GM23338 (cell line): ENCODE measurements around the gene SREK1IP1. TPM values are rescaled to one million over a fixed set of nuclear protein-coding genes. Genes with fewer than 3 reads are reported as not detected.

Experiments
- ATAC-seq: fragments of 200-7000 bp; cut with Tn5 transposase; 3 replicates; pipeline ENCODE4 v1.9.1; 2020
- DNase-seq: peaks from one replicate; pipeline ENCODE4 v3.0.0-alpha.2; 2015; ENCODE audit warnings: low spot score
- H2AFZ ChIP-seq: fragments of 200-600 bp; sonication (generic); 2 replicates; pipeline ENCODE4 v1.8.0; 2016; ENCODE audit warnings: antibody characterized with exemption, mild to moderate bottlenecking, moderate library complexity
- H3F3A ChIP-seq: fragments of 200-600 bp; sonication (generic); replicated peaks from 2 replicates; pipeline ENCODE4 v1.8.0; 2017; ENCODE audit warnings: antibody characterized with exemption, mixed run types, low read depth
- H3K27ac ChIP-seq: fragments of 200-600 bp; sonication (generic); 2 replicates; pipeline ENCODE4 v1.6.1; 2016; ENCODE audit warnings: low read depth
- H3K27me3 ChIP-seq: fragments of 200-600 bp; sonication (generic); 2 replicates; pipeline ENCODE4 v1.8.0; 2016; ENCODE audit warnings: mild to moderate bottlenecking, mixed run types, moderate library complexity; ENCODE audit not compliant: insufficient read depth
- H3K36me3 ChIP-seq: fragments of 200-600 bp; sonication (generic); 2 replicates; pipeline ENCODE4 v1.8.0; 2016; ENCODE audit warnings: mild to moderate bottlenecking; ENCODE audit not compliant: insufficient read depth
- H3K4me1 ChIP-seq: fragments of 200-600 bp; sonication (generic); 2 replicates; pipeline ENCODE4 v1.8.0; 2016; ENCODE audit warnings: mild to moderate bottlenecking, moderate library complexity; ENCODE audit not compliant: insufficient read depth
- H3K4me2 ChIP-seq: fragments of 200-600 bp; sonication (generic); 2 replicates; pipeline ENCODE4 v1.7.1; 2017; ENCODE audit warnings: mixed run types
- H3K4me3 ChIP-seq: fragments of 200-600 bp; sonication (generic); 2 replicates; pipeline ENCODE4 v1.6.1; 2016; ENCODE audit warnings: mixed run types
- H3K79me2 ChIP-seq: fragments of 200-600 bp; sonication (generic); replicated peaks from 2 replicates; pipeline ENCODE4 v1.8.0; 2017; ENCODE audit warnings: mild to moderate bottlenecking; ENCODE audit not compliant: insufficient read depth
- H3K9me2 ChIP-seq: fragments of 200-600 bp; sonication (generic); 2 replicates; pipeline ENCODE4 v1.8.0; 2017; ENCODE audit not compliant: insufficient read depth
- H4K20me1 ChIP-seq: fragments of 200-600 bp; sonication (generic); replicated peaks from 2 replicates; pipeline ENCODE4 v1.8.0; 2017; ENCODE audit warnings: mild to moderate bottlenecking; ENCODE audit not compliant: insufficient read depth
- H3K27ac Mint-ChIP-seq: 2 replicates; pipeline ENCODE4 v1.8.0; 2020; ENCODE audit warnings: inconsistent platforms, mild to moderate bottlenecking, moderate library complexity, mixed read lengths
- H3K27me3 Mint-ChIP-seq: 3 replicates; pipeline ENCODE4 v1.8.0; 2022; ENCODE audit warnings: low read depth, mild to moderate bottlenecking, moderate library complexity, mixed read lengths, inconsistent platforms; ENCODE audit not compliant: insufficient read depth, poor library complexity
- H3K36me3 Mint-ChIP-seq: 3 replicates; pipeline ENCODE4 v1.8.0; 2021; ENCODE audit warnings: low read depth, mild to moderate bottlenecking, inconsistent platforms, moderate library complexity, mixed read lengths
- H3K4me1 Mint-ChIP-seq: 3 replicates; pipeline ENCODE4 v1.8.0; 2020; ENCODE audit warnings: mild to moderate bottlenecking, inconsistent platforms, mixed read lengths
- H3K4me3 Mint-ChIP-seq: 3 replicates; pipeline ENCODE4 v1.8.0; 2021; ENCODE audit warnings: moderate library complexity, mild to moderate bottlenecking, inconsistent platforms, mixed read lengths
- H3K9me3 Mint-ChIP-seq: 3 replicates; pipeline ENCODE4 v1.8.0; 2020; ENCODE audit warnings: moderate library complexity, mild to moderate bottlenecking, inconsistent platforms, mixed read lengths
- CREB1 ChIP-seq: fragments of 250-450 bp; sonication (Bioruptor Pico); IDR thresholded peaks from 2 replicates; pipeline ENCODE4 v1.5.0; 2020; ENCODE audit warnings: low read depth, mild to moderate bottlenecking, moderate library complexity
- ETS1 ChIP-seq: IDR thresholded peaks from 2 replicates; pipeline ENCODE4 v1.6.1; 2016; ENCODE audit warnings: antibody characterized with exemption
- EZH2 ChIP-seq: fragments of 200-600 bp; sonication (generic); IDR thresholded peaks from one replicate; pipeline ENCODE4 v1.8.0; 2017; ENCODE audit warnings: antibody characterized with exemption, mild to moderate bottlenecking, low read depth; ENCODE audit not compliant: unreplicated experiment
- EZH2phosphoT487 ChIP-seq: fragments of 200-600 bp; sonication (generic); IDR thresholded peaks from one replicate; pipeline ENCODE4 v1.8.1; 2018; ENCODE audit warnings: antibody characterized with exemption; ENCODE audit not compliant: unreplicated experiment
- JUNB ChIP-seq: IDR thresholded peaks from one replicate; pipeline ENCODE4 v1.6.1; 2016; ENCODE audit warnings: antibody characterized with exemption; ENCODE audit not compliant: unreplicated experiment
- POLR2AphosphoS5 ChIP-seq: IDR thresholded peaks from 2 replicates; pipeline ENCODE4 v1.6.1; 2016; ENCODE audit warnings: antibody characterized with exemption, low read depth
- STAT1 ChIP-seq: IDR thresholded peaks from one replicate; pipeline ENCODE4 v1.6.1; 2016; ENCODE audit warnings: antibody characterized with exemption; ENCODE audit not compliant: unreplicated experiment
- ZNF114 ChIP-seq: fragments of 250-450 bp; sonication (Bioruptor Pico); IDR thresholded peaks from 2 replicates; pipeline ENCODE4 v1.5.0; 2020; ENCODE audit warnings: mild to moderate bottlenecking, moderate library complexity
- ZNF331 ChIP-seq: fragments of 250-450 bp; sonication (Bioruptor Pico); IDR thresholded peaks from 2 replicates; pipeline ENCODE4 v1.5.0; 2020; ENCODE audit warnings: low read depth, mild to moderate bottlenecking, moderate library complexity
- polyA plus RNA-seq: library from polyadenylated mRNA; unstranded; fragments of >200 nt; fragmentation: Nextera tagmentation; extraction: Ambion mirVana; gene quantifications from 2 replicates; pipeline ENCODE4 v1.2.1, GENCODE V29; 2016
- total RNA-seq: library from RNA; depleted of rRNA; stranded (reverse); fragments of >200 nt; shearing (Covaris generic); gene quantifications from 2 replicates; pipeline ENCODE4 v1.2.3, GENCODE V29; 2014
- TF ChIP-seq, protein P1 (sequence below), 2 experiments: fragments of 200-600 bp in 1 of 2; sonication (generic) in 1 of 2; conservative IDR thresholded peaks; 2 replicates each; pipeline versions ENCODE4 v1.5.1 to v1.6.1; 2016 to 2017; ENCODE audit warnings: antibody characterized with exemption in 2 of 2, low read depth in 2 of 2, mild to moderate bottlenecking in 2 of 2, moderate library complexity in 1 of 2
- TF ChIP-seq, protein P2 (sequence below): fragments of 250-450 bp; sonication (Bioruptor Pico); IDR thresholded peaks from 2 replicates; pipeline ENCODE4 v1.5.0; 2020; ENCODE audit warnings: mild to moderate bottlenecking, moderate library complexity

The SREK1IP1 gene
- total and polyA plus RNA-seq, 2 experiments from 2014 or later = 16.7 to 137 TPM

DNA sequence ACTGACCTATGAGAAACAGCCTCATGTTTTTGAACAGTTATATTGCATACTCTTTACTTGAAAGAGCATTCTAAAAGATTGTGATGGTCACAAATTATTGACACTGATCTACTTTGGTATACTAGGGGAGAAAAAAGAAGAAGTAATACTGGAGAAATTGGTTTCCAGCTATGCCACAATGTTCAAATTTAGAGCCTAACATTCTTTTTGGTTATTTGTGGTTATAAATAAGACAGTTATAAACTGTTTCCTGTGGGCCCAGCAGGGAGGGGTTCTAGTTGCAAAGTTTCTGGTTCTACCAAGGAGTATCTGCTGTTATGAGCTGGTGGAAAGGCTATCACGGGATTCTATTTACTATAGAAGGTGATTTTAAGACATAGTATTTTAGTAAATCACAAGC is 5.0 kb upstream of the SREK1IP1 start:
- peaks cover 5% of the 10 kb centered on the region; the same call in 2 of the 3 replicates for H3K36me3 Mint-ChIP-seq
- H3F3A ChIP-seq = no peaks in the 10 kb centered on the region
- H3K9me3 Mint-ChIP-seq = no peaks in the 10 kb centered on the region
- DNase-seq = no peak
- no peak for TF ChIP-seq POLR2AphosphoS5
- no peak for TF ChIP-seq ZNF114
- TF ChIP-seq, protein P1, sequence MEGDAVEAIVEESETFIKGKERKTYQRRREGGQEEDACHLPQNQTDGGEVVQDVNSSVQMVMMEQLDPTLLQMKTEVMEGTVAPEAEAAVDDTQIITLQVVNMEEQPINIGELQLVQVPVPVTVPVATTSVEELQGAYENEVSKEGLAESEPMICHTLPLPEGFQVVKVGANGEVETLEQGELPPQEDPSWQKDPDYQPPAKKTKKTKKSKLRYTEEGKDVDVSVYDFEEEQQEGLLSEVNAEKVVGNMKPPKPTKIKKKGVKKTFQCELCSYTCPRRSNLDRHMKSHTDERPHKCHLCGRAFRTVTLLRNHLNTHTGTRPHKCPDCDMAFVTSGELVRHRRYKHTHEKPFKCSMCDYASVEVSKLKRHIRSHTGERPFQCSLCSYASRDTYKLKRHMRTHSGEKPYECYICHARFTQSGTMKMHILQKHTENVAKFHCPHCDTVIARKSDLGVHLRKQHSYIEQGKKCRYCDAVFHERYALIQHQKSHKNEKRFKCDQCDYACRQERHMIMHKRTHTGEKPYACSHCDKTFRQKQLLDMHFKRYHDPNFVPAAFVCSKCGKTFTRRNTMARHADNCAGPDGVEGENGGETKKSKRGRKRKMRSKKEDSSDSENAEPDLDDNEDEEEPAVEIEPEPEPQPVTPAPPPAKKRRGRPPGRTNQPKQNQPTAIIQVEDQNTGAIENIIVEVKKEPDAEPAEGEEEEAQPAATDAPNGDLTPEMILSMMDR (conservative IDR thresholded peaks at IDR 0.05; ENCODE audit: low read depth in 2 of 2) = no peak
- TF ChIP-seq STAT1 = no peak
- TF ChIP-seq CREB1 (CRISPR knock-in tag) = no peak
- TF ChIP-seq ETS1 = no peak
- TF ChIP-seq EZH2phosphoT487 = no peak
- TF ChIP-seq JUNB = no peak
- no peak for TF ChIP-seq EZH2
- TF ChIP-seq, protein P2, sequence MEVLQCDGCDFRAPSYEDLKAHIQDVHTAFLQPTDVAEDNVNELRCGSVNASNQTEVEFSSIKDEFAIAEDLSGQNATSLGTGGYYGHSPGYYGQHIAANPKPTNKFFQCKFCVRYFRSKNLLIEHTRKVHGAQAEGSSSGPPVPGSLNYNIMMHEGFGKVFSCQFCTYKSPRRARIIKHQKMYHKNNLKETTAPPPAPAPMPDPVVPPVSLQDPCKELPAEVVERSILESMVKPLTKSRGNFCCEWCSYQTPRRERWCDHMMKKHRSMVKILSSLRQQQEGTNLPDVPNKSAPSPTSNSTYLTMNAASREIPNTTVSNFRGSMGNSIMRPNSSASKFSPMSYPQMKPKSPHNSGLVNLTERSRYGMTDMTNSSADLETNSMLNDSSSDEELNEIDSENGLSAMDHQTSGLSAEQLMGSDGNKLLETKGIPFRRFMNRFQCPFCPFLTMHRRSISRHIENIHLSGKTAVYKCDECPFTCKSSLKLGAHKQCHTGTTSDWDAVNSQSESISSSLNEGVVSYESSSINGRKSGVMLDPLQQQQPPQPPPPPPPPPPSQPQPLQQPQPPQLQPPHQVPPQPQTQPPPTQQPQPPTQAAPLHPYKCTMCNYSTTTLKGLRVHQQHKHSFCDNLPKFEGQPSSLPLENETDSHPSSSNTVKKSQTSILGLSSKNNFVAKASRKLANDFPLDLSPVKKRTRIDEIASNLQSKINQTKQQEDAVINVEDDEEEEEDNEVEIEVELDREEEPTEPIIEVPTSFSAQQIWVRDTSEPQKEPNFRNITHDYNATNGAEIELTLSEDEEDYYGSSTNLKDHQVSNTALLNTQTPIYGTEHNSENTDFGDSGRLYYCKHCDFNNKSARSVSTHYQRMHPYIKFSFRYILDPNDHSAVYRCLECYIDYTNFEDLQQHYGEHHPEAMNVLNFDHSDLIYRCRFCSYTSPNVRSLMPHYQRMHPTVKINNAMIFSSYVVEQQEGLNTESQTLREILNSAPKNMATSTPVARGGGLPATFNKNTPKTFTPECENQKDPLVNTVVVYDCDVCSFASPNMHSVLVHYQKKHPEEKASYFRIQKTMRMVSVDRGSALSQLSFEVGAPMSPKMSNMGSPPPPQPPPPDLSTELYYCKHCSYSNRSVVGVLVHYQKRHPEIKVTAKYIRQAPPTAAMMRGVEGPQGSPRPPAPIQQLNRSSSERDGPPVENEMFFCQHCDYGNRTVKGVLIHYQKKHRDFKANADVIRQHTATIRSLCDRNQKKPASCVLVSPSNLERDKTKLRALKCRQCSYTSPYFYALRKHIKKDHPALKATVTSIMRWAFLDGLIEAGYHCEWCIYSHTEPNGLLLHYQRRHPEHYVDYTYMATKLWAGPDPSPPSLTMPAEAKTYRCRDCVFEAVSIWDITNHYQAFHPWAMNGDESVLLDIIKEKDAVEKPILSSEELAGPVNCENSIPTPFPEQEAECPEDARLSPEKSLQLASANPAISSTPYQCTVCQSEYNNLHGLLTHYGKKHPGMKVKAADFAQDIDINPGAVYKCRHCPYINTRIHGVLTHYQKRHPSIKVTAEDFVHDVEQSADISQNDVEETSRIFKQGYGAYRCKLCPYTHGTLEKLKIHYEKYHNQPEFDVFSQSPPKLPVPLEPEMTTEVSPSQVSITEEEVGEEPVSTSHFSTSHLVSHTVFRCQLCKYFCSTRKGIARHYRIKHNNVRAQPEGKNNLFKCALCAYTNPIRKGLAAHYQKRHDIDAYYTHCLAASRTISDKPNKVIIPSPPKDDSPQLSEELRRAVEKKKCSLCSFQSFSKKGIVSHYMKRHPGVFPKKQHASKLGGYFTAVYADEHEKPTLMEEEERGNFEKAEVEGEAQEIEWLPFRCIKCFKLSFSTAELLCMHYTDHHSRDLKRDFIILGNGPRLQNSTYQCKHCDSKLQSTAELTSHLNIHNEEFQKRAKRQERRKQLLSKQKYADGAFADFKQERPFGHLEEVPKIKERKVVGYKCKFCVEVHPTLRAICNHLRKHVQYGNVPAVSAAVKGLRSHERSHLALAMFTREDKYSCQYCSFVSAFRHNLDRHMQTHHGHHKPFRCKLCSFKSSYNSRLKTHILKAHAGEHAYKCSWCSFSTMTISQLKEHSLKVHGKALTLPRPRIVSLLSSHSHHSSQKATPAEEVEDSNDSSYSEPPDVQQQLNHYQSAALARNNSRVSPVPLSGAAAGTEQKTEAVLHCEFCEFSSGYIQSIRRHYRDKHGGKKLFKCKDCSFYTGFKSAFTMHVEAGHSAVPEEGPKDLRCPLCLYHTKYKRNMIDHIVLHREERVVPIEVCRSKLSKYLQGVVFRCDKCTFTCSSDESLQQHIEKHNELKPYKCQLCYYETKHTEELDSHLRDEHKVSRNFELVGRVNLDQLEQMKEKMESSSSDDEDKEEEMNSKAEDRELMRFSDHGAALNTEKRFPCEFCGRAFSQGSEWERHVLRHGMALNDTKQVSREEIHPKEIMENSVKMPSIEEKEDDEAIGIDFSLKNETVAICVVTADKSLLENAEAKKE (CRISPR knock-in tag) = no peak
- no peak for TF ChIP-seq ZNF331
- peaks cover 52% of the 10 kb centered on the region for H3K79me2 ChIP-seq
- no peaks in the 10 kb centered on the region; the same call in 1 of the 2 replicates for H3K4me1 ChIP-seq
- no peak for ATAC-seq
- H3K27ac ChIP-seq = no peak overlapping the region
- no peak overlapping the region for H3K4me3 Mint-ChIP-seq
- no peaks in the 10 kb centered on the region for H3K9me2 ChIP-seq
- H3K27ac Mint-ChIP-seq = no peak overlapping the region
- H3K27me3 Mint-ChIP-seq = no peaks in the 10 kb centered on the region
- H4K20me1 ChIP-seq = no peaks in the 10 kb centered on the region; the same call in none of the 2 replicates
- H2AFZ ChIP-seq = no peak overlapping the region
- H3K4me1 Mint-ChIP-seq = peaks cover 7% of the 10 kb centered on the region
- no peak overlapping the region for H3K4me3 ChIP-seq
- no peaks in the 10 kb centered on the region; the same call in 1 of the 2 replicates for H3K36me3 ChIP-seq
- no peaks in the 10 kb centered on the region for H3K27me3 ChIP-seq
- H3K4me2 ChIP-seq = no peak overlapping the region
